GM12892 (cell line): Measurements from ENCODE around the gene ANAPC2.

Source experiments
- POLR2A ChIP-seq: IDR thresholded peaks from 2 replicates; pipeline ENCODE4 v1.6.1; 2011; ENCODE audit warnings: low read depth, low read length, control low read depth
- POLR2AphosphoS5 ChIP-seq: IDR thresholded peaks from 2 replicates; pipeline ENCODE4 v1.6.1; 2011; ENCODE audit warnings: low read depth, low read length, control low read depth
- TAF1 ChIP-seq: IDR thresholded peaks from 2 replicates; pipeline ENCODE4 v1.6.1; 2011; ENCODE audit warnings: low read depth, mild to moderate bottlenecking, control low read depth, low read length, borderline replicate concordance

GRCh38 chr9:137173796-137174664, 14.3 kb downstream of the ANAPC2 start:
- no peak for TF ChIP-seq TAF1
- no peak for TF ChIP-seq POLR2A
- no peak for TF ChIP-seq POLR2AphosphoS5
